ENCODE data around the gene PLOD3.

- TF ChIP-seq EP300 (IDR thresholded peaks at IDR 0.05; ENCODE audit: borderline replicate concordance) (no peak), USF1 (IDR thresholded peaks at IDR 0.05) (no peak), RAD21 (IDR thresholded peaks at IDR 0.05; ENCODE audit: low read depth) (no peak), MAX (IDR thresholded peaks at IDR 0.05) (no peak), EGR1 (IDR thresholded peaks at IDR 0.05) (no peak), CEBPB (IDR thresholded peaks at IDR 0.05) (no peak), TAF1 (IDR thresholded peaks at IDR 0.05; ENCODE audit: low read depth) (no peak), REST (IDR thresholded peaks at IDR 0.05; ENCODE audit: low read depth) (no peak), FOXM1 (IDR thresholded peaks at IDR 0.05; ENCODE audit: borderline replicate concordance, low read depth) (no peak), YY1 (IDR thresholded peaks at IDR 0.05; ENCODE audit: low read depth) (no peak)
Measured at GRCh38 chr7:101161692-101162471, 55.5 kb downstream of the PLOD3 start.
